Measurements from ENCODE around the gene SS18.

DNA sequence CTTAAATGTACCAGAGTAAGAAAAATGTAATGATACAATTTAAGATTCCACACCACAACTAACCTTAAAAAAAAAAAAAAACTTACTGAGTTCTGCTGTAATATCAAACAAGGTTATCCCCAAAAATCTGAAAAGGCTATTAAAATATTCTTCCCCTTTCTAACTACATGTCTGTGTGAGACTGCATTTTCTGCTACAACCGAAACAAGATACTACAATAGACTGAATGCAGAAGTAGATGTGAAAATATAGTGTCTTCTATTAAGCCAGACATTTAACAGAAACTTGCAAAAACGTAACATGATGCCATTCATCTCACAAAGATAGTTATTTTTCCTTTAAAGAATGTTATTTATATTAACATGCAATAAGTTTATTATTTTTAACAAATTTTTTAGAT lies 16.2 kb downstream of the SS18 start:
- no peak for TF ChIP-seq POLR2AphosphoS5 (IDR thresholded peaks at IDR 0.05; ENCODE audit: low read depth, low read length)
- TF ChIP-seq, protein P1, sequence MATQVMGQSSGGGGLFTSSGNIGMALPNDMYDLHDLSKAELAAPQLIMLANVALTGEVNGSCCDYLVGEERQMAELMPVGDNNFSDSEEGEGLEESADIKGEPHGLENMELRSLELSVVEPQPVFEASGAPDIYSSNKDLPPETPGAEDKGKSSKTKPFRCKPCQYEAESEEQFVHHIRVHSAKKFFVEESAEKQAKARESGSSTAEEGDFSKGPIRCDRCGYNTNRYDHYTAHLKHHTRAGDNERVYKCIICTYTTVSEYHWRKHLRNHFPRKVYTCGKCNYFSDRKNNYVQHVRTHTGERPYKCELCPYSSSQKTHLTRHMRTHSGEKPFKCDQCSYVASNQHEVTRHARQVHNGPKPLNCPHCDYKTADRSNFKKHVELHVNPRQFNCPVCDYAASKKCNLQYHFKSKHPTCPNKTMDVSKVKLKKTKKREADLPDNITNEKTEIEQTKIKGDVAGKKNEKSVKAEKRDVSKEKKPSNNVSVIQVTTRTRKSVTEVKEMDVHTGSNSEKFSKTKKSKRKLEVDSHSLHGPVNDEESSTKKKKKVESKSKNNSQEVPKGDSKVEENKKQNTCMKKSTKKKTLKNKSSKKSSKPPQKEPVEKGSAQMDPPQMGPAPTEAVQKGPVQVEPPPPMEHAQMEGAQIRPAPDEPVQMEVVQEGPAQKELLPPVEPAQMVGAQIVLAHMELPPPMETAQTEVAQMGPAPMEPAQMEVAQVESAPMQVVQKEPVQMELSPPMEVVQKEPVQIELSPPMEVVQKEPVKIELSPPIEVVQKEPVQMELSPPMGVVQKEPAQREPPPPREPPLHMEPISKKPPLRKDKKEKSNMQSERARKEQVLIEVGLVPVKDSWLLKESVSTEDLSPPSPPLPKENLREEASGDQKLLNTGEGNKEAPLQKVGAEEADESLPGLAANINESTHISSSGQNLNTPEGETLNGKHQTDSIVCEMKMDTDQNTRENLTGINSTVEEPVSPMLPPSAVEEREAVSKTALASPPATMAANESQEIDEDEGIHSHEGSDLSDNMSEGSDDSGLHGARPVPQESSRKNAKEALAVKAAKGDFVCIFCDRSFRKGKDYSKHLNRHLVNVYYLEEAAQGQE (IDR thresholded peaks at IDR 0.05; ENCODE audit: insufficient read depth in 1 of 2, low read depth in 2 of 2, low read length in 2 of 2) = no peak
